Type B pancreatic cell (in vitro differentiated cells): ENCODE results near the gene CSNK1D. TPM values are rescaled to one million over a fixed set of nuclear protein-coding genes. Genes with fewer than 3 reads are reported as not detected.

Source experiments
- DNase-seq: peaks from one replicate; pipeline ENCODE4 v3.0.0; 2021; ENCODE audit warnings: mixed read lengths; ENCODE audit not compliant: unreplicated experiment; ENCODE audit errors: extremely low spot score
- H3K27ac Mint-ChIP-seq: 2 replicates; pipeline ENCODE4 v1.8.0; 2021; ENCODE audit warnings: mild to moderate bottlenecking, mixed read lengths
- H3K27me3 Mint-ChIP-seq: 2 replicates; pipeline ENCODE4 v1.8.0; 2021; ENCODE audit warnings: mixed read lengths
- H3K36me3 Mint-ChIP-seq: 2 replicates; pipeline ENCODE4 v1.8.0; 2021; ENCODE audit warnings: mixed read lengths
- H3K4me1 Mint-ChIP-seq: one replicate; pipeline ENCODE4 v1.8.0; 2021; ENCODE audit warnings: mixed read lengths; ENCODE audit not compliant: unreplicated experiment
- H3K4me3 Mint-ChIP-seq: 2 replicates; pipeline ENCODE4 v1.8.0; 2021; ENCODE audit warnings: mild to moderate bottlenecking, mixed read lengths
- H3K9me3 Mint-ChIP-seq: 2 replicates; pipeline ENCODE4 v1.8.0; 2021; ENCODE audit warnings: mixed read lengths
- total RNA-seq: library from RNA; stranded (reverse); gene quantifications from 2 replicates; pipeline ENCODE4 v1.2.1, GENCODE V29; 2021; ENCODE audit warnings: low replicate concordance
- TF ChIP-seq, protein P1 (sequence below): fragments of 200-600 bp; sonication (generic); conservative IDR thresholded peaks from 2 replicates; pipeline ENCODE4 v1.5.0; 2021; ENCODE audit warnings: antibody characterized with exemption, mild to moderate bottlenecking

The CSNK1D gene
- total RNA-seq, 1 donor from 2014 or later, result 176 TPM

GRCh38 chr17:82234211-82235055, 39.1 kb downstream of the CSNK1D start:
- H3K4me1 Mint-ChIP-seq, result peaks cover 11% of the 10 kb centered on the region
- no peaks in the 10 kb centered on the region for H3K9me3 Mint-ChIP-seq
- H3K36me3 Mint-ChIP-seq, result no peaks in the 10 kb centered on the region
- peak overlapping the region; percentile 75 for H3K4me3 Mint-ChIP-seq
- H3K27me3 Mint-ChIP-seq, result peaks cover 4% of the 10 kb centered on the region
- H3K27ac Mint-ChIP-seq, result peak overlapping the region; percentile 91
- TF ChIP-seq, protein P1, sequence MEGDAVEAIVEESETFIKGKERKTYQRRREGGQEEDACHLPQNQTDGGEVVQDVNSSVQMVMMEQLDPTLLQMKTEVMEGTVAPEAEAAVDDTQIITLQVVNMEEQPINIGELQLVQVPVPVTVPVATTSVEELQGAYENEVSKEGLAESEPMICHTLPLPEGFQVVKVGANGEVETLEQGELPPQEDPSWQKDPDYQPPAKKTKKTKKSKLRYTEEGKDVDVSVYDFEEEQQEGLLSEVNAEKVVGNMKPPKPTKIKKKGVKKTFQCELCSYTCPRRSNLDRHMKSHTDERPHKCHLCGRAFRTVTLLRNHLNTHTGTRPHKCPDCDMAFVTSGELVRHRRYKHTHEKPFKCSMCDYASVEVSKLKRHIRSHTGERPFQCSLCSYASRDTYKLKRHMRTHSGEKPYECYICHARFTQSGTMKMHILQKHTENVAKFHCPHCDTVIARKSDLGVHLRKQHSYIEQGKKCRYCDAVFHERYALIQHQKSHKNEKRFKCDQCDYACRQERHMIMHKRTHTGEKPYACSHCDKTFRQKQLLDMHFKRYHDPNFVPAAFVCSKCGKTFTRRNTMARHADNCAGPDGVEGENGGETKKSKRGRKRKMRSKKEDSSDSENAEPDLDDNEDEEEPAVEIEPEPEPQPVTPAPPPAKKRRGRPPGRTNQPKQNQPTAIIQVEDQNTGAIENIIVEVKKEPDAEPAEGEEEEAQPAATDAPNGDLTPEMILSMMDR, result no peak
- DNase-seq, result no peak

DNA sequence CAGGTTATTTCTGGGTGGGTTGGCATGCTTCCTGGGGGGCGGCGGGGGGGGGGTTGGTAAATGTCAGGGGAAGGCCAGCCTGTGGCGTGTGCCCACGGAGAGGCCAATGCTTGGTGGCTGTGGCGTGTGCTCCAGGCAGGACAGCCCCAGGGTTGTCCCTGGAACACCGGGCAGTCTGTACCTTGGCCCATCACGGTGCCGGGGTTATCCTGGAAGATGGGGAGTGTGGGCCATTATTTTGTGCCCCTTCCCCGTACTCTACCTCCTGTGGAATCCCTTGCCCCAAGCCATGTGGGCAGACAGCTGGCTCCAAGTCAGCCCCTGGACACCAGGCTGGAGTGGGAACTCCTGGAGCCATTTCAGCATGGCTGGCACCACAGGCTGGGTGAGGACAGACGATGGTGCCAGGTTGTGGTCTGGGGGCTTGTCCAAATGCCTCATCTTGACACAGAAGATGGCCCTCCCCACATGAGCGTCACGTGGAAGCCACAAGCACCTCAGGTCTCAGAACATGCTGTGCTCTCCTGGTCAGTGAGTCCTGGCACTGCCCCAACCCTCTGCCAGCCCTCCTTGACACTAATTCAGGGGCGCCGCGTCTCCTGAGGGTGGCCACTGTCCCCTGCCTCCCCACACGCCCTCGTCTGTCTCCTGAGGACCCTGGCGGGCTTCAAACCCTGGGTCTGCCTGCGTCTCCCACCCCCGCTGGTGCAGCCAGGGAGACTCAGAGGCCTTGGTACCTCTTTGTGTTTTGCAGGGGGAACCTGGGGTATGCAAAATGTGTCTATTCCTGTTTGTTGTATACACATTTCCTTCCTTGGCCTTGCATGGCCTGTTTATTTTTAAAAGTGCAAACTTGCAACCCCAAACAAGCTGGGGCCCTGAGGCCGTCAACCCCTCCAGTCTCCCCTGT, 40.4 kb downstream of the CSNK1D start:
- TF ChIP-seq, protein P1, result no peak
- Mint-ChIP-seq H3K27me3 (peaks cover 4% of the 10 kb centered on the region), H3K9me3 (no peaks in the 10 kb centered on the region), H3K4me3 (peak overlapping the region; percentile 34), H3K36me3 (no peaks in the 10 kb centered on the region), H3K4me1 (peaks cover 6% of the 10 kb centered on the region), H3K27ac (no peak overlapping the region)
- no peak for DNase-seq

- Mint-ChIP-seq H3K4me1 (peaks cover 6% of the 10 kb centered on the region), H3K36me3 (no peaks in the 10 kb centered on the region), H3K27ac (no peak overlapping the region), H3K9me3 (no peaks in the 10 kb centered on the region), H3K27me3 (peaks cover 9% of the 10 kb centered on the region), H3K4me3 (no peak overlapping the region)
- no peak for DNase-seq
- TF ChIP-seq, protein P1, result no peak
Observed at GRCh38 chr17:82232322-82232820, 41.1 kb downstream of the CSNK1D start.

DNA sequence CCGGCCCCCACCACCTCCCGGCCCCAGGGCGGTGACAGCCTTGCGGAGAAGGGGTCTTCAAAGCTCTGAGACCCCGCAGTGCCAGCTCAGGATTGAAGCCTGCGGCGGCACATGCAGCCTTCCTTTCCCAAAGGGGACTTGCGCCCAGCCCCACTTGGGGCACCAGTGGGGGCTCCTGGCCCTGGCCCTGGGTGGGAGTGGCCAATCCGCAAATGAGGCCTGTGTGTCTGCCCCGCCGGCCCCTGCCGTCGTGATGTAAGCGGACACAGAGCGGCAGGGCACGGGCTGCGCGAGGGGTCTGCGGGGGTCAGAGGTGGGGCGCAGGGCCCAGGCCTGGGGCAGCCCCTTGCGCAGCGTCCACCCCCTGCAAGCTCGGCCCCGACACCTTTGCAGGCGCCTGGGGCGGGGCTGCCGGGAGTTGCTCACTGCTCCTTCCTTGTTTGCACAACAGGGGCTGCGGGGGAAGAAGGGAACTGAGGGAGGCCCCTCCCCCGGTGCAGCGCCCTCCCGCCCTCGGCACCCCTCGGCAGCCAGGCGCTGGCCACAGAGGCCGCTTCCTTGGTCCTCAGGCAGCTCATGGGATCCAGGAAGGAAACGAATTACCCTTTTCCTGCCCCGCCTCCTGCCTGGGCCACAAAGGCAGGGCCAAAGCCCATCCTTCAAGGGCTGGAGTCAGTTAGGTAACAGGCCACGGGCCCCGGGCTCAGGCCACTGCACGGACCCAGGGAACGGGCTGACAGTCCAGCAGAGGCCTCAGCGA, 41.8 kb downstream of the CSNK1D start:
- Mint-ChIP-seq H3K4me1 (peaks cover 6% of the 10 kb centered on the region), H3K27me3 (peaks cover 9% of the 10 kb centered on the region), H3K27ac (no peak overlapping the region), H3K4me3 (no peak overlapping the region), H3K9me3 (no peaks in the 10 kb centered on the region), H3K36me3 (no peaks in the 10 kb centered on the region)
- TF ChIP-seq, protein P1, result no peak
- DNase-seq, result no peak

- H3K36me3 Mint-ChIP-seq, result no peaks in the 10 kb centered on the region
- DNase-seq, result no peak
- TF ChIP-seq, protein P1, result peak; percentile 49
- peaks cover 6% of the 10 kb centered on the region for H3K4me1 Mint-ChIP-seq
- H3K27ac Mint-ChIP-seq, result no peak overlapping the region
- H3K4me3 Mint-ChIP-seq, result no peak overlapping the region
- peaks cover 9% of the 10 kb centered on the region for H3K27me3 Mint-ChIP-seq
- H3K9me3 Mint-ChIP-seq, result no peaks in the 10 kb centered on the region
Observed at GRCh38 chr17:82231312-82231561, 42.3 kb downstream of the CSNK1D start.
